Measurements from ENCODE around the gene OCA2. TPM values are rescaled to one million over a fixed set of nuclear protein-coding genes. Genes with fewer than 3 reads are reported as not detected.
"Not testable (repeated sequence)": the region's sequence is repeated elsewhere in the genome, so short reads cannot be mapped to it uniquely, and the experiment has no call there.

The OCA2 gene
- total and polyA plus RNA-seq, 4 donors: 1.6 to 4.0 (median 2.5) TPM

- no peak for ATAC-seq (ENCODE audit: low FRiP score)
- H3K27me3 ChIP-seq (ENCODE audit: control insufficient read depth in 1 of 2, insufficient read depth in 2 of 2, low read length in 1 of 2): no peaks in the 10 kb centered on the region
- no peak overlapping the region for H3K4me3 ChIP-seq (ENCODE audit: low read length in 2 of 2)
- H3K27ac ChIP-seq (ENCODE audit: low read depth in 1 of 2, low read length in 2 of 2): no peak overlapping the region
- no peaks in the 10 kb centered on the region for H3K4me1 ChIP-seq (ENCODE audit: control insufficient read depth in 1 of 2, insufficient read depth in 2 of 2, low read length in 2 of 2)
- peaks cover 0 to 2% of the 10 kb centered on the region in 2 donors for H3K36me3 ChIP-seq (ENCODE audit: control insufficient read depth in 1 of 2, insufficient read depth in 2 of 2, low read length in 1 of 2)
- intact Hi-C loops (cut with DNase I): no loop called here
- DNase-seq: no peak
- peaks cover 9% of the 10 kb centered on the region for H3K9me3 ChIP-seq (ENCODE audit: control insufficient read depth, low read length)
- WGBS, 2 donors: 83% methylated on average over 11 of the region's 11 CpGs
These were observed 384.4 kb downstream of the OCA2 start for GRCh38 chr15:27714675-27715074.

GRCh38 chr15:27713850-27714249 lies 385.3 kb downstream of the OCA2 start:
- H3K36me3 ChIP-seq (ENCODE audit: control insufficient read depth in 1 of 2, insufficient read depth in 2 of 2, low read length in 1 of 2); H3K4me1 ChIP-seq (ENCODE audit: control insufficient read depth in 1 of 2, insufficient read depth in 2 of 2, low read length in 2 of 2); ATAC-seq (ENCODE audit: low FRiP score); H3K9me3 ChIP-seq (ENCODE audit: control insufficient read depth, low read length); H3K4me3 ChIP-seq (ENCODE audit: low read length in 2 of 2); DNase-seq; H3K27ac ChIP-seq (ENCODE audit: low read depth in 1 of 2, low read length in 2 of 2); intact Hi-C loops (cut with DNase I); H3K27me3 ChIP-seq (ENCODE audit: control insufficient read depth in 1 of 2, insufficient read depth in 2 of 2, low read length in 1 of 2): not testable (repeated sequence)
- 83 to 85% methylated on average over 9 of the region's 9 CpGs for WGBS, 2 donors

- Histone ChIP-seq H3K36me3 (ENCODE audit: control insufficient read depth in 1 of 2, insufficient read depth in 2 of 2, low read length in 1 of 2) (no peaks in the 10 kb centered on the region), H3K27ac (ENCODE audit: low read depth in 1 of 2, low read length in 2 of 2) (no peak overlapping the region), H3K4me1 (ENCODE audit: control insufficient read depth in 1 of 2, insufficient read depth in 2 of 2, low read length in 2 of 2) (no peaks in the 10 kb centered on the region), H3K27me3 (ENCODE audit: control insufficient read depth in 1 of 2, insufficient read depth in 2 of 2, low read length in 1 of 2) (no peaks in the 10 kb centered on the region), H3K9me3 (ENCODE audit: control insufficient read depth, low read length) (peaks cover 3% of the 10 kb centered on the region), H3K4me3 (ENCODE audit: low read length in 2 of 2) (no peak overlapping the region)
- ATAC-seq (ENCODE audit: low FRiP score) (no peak), DNase-seq (no peak)
- intact Hi-C loops (cut with DNase I): loop anchor here in 1 of 2 donors (10.0 kb wide), 1 partner anchor 282 kb away; no protein-coding TSS in a partner anchor
- 20 to 31% methylated on average over 2 of the region's 2 CpGs for WGBS, 2 donors
These were observed 391.9 kb downstream of the OCA2 start for GRCh38 chr15:27707257-27707656.

GRCh38 chr15:27706300-27706699 lies 392.8 kb downstream of the OCA2 start:
- Histone ChIP-seq H3K27ac (ENCODE audit: low read depth in 1 of 2, low read length in 2 of 2) (no peak overlapping the region), H3K36me3 (ENCODE audit: control insufficient read depth in 1 of 2, insufficient read depth in 2 of 2, low read length in 1 of 2) (no peaks in the 10 kb centered on the region), H3K9me3 (ENCODE audit: control insufficient read depth, low read length) (peaks cover 5% of the 10 kb centered on the region), H3K4me1 (ENCODE audit: control insufficient read depth in 1 of 2, insufficient read depth in 2 of 2, low read length in 2 of 2) (no peaks in the 10 kb centered on the region), H3K27me3 (ENCODE audit: control insufficient read depth in 1 of 2, insufficient read depth in 2 of 2, low read length in 1 of 2) (no peaks in the 10 kb centered on the region), H3K4me3 (ENCODE audit: low read length in 2 of 2) (no peak overlapping the region)
- WGBS, 2 donors: 90 to 91% methylated on average over 5 of the region's 5 CpGs
- ATAC-seq (ENCODE audit: low FRiP score): no peak
- intact Hi-C loops (cut with DNase I): loop anchor here in 1 of 2 donors (10.0 kb wide), 1 partner anchor 281 kb away; no protein-coding TSS in a partner anchor
- DNase-seq: no peak

- ATAC-seq (ENCODE audit: low FRiP score) (no peak), DNase-seq (no peak)
- 65 to 71% methylated on average over 5 of the region's 5 CpGs for WGBS, 2 donors
- H3K9me3 ChIP-seq (ENCODE audit: control insufficient read depth, low read length): peaks cover 5% of the 10 kb centered on the region
- no peaks in the 10 kb centered on the region for H3K36me3 ChIP-seq (ENCODE audit: control insufficient read depth in 1 of 2, insufficient read depth in 2 of 2, low read length in 1 of 2)
- intact Hi-C loops (cut with DNase I): loop anchor here in 1 of 2 donors (10.0 kb wide), 1 partner anchor 280 kb away; no protein-coding TSS in a partner anchor
- H3K4me1 ChIP-seq (ENCODE audit: control insufficient read depth in 1 of 2, insufficient read depth in 2 of 2, low read length in 2 of 2): no peaks in the 10 kb centered on the region
- H3K27me3 ChIP-seq (ENCODE audit: control insufficient read depth in 1 of 2, insufficient read depth in 2 of 2, low read length in 1 of 2): no peaks in the 10 kb centered on the region
- no peak overlapping the region for H3K27ac ChIP-seq (ENCODE audit: low read depth in 1 of 2, low read length in 2 of 2)
- no peak overlapping the region for H3K4me3 ChIP-seq (ENCODE audit: low read length in 2 of 2)
These were observed 394.1 kb downstream of the OCA2 start for GRCh38 chr15:27705056-27705455.

Other genes starting within 250 kb of the OCA2 start
- 10 to 100 TPM; 66.1 to 70.8 TPM for gene HERC2, start 222.9 kb upstream of the OCA2 start, total RNA-seq
- 10 to 100 TPM; 21.7 to 29.0 TPM for gene HERC2, start 222.9 kb upstream of the OCA2 start, polyA plus RNA-seq